GM21717 (cell line): ENCODE results near the gene MYO18B.

Experiments used
- ATAC-seq: cut with Tn5 transposase; IDR thresholded peaks from one replicate; pipeline ENCODE4 v1.9.1; 2021; ENCODE audit warnings: mild to moderate bottlenecking, moderate library complexity; ENCODE audit not compliant: unreplicated experiment

The MYO18B gene

DNA sequence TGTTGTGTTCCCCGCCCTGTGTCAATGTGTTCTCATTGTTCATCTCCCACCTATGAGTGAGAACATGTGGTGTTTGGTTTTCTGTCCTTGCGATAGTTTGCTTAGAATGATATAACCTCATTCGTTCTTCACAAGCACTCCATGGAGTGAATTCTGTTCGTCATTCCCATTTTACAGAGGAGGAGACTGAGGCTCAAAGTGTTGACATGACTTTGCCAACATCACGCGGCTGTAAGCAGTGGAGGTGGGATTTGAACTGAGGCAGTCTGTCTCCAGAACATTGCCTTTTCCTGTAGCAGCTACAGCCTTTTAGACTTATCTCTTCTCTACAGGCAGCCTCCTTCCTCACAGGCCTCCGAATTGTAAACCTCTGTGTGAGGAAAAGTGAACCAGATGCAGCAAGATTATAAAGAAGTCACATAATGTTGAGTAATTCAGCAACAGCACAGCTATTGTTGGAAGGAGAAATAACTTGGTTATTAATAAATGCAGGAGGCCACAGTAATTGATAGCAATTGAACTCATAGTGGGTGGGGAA lies 74.6 kb downstream of the MYO18B start:
- ATAC-seq = no peak

DNA sequence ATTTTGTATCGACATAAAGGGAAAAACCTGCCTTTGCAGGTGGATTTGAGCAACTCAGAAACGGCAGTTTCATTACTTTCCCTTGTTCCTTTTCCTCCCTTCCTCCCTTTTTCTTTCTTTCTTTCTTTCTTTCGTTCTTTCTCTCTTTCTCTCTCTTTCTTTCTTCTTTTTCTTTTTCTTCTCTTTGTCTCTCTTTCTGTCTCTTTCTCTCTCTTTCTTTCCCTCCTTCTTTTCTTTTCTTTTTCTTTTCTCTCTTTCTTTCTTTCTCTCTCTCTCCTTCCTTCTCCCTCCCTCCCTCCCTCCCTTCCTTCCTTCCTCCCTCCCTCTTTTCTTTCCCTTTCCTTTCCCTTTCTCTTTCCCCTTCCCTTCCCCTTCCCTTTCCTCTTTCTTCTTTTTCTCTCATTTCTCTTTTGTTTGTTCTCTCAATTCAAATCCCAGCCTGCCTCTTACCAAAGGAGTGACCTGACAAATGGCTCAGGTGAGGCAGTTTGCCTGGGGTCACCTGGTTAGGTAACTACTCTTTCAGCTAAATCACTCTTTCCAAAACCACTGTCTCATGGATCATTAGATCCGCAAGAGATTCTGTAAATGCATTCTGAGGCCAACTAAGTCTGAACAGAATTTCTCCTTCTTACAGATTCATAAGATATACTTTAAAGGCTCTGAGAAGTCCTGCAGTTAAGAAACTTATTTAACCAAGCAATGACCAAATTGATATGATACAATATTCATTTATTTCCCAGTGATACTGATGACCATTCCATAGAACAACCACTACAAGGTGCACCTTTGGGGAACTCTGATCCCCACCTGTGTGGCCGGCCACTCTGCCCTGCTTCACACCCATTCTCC lies 75.3 kb downstream of the MYO18B start:
- ATAC-seq = no peak

DNA sequence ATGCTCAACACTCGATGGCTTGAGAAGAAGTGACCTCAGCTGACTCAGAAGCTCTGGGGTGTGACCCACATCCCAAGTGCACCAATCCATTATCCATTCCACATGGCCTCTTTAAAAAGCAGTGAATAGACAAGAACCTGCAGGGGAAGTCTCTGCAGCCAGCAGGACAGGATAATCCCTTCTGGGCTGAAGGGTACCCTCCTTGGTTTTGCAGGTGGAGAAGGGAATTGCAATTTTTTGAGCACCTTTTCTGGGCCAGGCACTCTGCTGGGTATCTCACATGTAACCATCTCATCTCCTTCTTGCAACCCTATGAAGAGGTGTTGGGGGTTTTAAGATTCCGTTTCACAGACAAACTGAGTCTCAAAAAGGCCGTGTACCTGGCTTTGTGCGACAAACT lies 76.6 kb downstream of the MYO18B start:
- no peak for ATAC-seq

DNA sequence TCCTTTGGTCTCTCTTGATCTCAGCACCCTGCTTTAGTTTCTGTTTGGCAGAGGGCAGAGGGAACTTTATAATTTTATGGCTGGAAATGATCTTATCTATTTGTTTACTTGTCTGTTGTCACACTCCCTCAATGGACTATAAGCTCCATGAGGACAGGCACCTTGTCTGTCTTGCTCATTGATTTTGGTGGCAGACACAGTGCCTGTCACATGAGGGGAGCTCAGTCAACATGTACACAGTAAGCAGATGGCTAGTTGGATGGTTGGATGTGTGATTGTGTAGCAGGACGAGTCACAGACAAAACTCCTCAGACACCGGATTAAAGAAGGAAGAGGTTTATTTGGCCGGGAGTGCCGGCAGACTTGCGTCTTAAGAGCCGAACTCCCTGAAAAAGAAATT lies 80.4 kb downstream of the MYO18B start:
- ATAC-seq = no peak

DNA sequence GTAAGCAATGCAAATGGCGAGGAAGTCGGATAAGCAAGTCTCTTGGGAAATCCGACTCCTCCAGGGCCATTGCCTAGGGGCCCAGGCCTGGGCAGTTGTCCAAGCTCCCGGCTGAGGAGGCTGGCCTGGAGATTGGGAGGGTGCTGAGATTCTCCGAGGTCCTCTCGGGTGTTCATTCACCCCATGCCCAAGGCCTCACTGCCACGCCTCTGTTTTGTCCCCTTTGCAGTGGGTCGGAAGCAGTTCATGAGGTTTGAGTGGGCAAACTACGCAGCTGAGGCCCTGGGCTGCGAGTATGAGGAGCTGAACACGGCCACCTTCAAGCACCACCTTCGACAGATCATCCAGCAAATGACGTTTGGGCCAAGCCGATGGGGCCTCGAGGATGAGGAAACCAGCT lies 81.3 kb downstream of the MYO18B start:
- no peak for ATAC-seq

DNA sequence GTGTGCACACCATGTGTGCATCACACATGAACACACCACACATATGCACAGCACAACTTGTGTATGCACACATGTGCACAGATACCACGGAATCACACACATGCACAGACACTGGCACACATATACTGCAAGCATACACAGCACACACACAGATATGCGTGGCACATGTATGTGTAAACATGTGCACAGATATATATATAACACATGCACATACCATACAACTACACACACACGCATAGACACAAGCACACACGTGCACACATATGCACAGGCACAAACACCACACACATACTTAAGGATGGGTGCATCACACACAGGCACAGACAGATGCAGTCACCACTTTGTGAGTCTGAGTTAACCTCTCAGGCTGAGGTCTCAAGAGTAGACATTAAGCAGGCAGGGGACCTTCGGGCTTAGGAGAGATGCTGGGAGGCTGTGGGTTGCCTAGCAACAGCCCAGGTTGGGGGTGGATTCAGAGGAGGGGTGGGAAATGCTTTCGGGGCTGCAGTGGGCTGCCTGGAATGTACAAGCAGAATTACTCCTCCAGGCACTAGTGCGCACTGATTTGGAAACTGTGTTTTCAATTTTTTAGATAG lies 82.9 kb downstream of the MYO18B start:
- no peak for ATAC-seq

DNA sequence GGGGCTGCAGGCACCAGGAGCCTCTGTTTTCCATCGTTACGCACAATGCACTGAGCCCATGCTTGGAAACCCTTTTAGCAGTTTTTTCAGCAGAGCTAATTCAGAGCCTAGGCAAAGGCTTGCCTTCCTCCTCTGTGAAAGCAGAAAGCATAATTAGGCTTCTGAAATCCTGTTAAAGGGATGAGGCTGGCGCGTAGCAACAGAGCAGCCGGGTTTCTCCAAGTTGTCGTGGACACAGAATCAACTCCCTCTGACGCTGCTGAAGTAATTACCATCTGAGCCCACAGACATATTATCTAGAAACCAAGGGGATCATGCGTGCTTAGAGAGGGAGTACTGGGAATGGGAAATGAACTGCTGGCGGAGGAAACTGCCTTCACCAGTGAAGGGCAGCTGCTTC lies 85.4 kb downstream of the MYO18B start:
- ATAC-seq = no peak

DNA sequence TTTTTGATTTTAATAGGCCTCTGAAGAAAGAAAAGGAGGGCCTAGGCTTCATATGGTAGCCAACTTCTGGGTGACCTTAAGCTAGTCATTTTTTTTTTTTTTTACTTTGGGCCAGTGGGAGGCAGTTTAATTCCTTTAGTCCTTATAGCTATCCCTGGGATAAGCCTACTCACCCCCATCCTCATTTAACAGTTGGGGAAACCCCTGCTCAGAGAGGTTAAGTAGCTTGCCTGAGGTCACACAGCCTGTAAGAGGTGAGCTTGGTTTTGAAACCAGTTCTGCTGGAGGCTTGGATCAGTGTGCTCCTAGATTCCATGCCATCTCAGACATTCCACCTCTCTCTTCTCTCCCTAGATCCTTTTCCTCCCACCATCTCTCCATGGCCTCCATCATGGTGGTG lies 86.4 kb downstream of the MYO18B start:
- no peak for ATAC-seq

DNA sequence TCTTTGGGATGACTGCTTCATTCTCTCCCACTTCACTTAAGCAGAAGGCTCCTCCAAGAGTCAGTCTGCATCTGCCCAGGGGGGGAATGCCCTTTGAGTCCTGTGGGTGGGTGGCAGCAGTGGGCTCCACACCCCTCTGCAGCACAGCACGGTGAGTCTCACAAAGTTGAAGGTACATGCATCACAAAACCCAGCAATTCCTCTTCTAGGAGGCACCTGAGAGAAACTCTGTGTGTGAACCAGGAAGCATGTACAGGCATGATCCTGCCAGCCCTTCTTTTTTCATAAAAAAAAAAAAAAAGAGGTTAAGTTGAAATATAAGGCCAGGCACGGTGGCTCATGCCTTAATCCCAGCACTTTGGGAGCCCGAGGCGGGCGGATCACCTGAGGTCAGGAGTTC lies 87.2 kb downstream of the MYO18B start:
- no peak for ATAC-seq

DNA sequence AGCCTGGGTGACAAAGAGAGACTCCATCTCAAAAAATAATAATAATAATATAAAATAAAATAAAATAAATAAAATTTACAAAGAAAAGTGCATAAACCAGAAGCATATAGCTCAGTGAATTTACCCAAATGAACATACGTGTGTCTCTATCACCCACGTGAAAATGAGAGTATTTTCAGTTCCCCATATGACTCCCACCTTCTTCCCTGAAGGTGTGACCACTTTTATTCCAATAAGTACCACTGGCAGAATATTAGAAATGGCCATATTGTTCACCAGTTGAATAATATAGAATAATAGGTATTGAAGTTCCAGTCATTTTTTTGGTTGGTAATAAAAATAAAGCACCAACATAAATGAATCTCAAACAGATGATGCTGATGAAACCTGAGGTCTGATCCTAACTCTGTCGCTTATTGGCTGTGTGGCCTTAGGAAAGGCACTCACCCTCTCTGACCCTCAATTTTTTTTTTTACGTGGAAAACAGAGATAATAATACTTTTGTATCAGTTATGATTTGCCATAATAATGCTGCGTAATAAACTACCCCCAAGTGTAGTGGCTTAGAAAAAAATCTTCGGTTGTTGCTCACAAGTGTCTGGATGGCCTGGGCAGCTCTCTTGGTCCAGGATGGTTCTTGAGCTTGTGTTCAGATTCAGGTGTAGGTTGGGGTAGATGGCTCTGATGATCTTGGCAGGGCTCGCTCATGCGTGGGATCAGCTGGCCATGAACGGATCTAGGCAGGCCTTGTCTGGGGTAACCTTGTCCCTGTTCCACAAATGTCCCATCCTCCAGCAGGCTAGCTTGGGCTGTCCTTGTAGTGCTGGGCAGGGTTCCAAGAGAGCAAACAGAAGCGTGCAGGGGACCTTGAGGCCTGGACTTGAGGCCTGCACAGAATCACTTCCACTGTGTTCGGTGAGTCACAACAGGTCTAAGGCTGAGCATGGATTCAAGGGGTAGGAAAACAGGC lies 88.1 kb downstream of the MYO18B start:
- no peak for ATAC-seq

DNA sequence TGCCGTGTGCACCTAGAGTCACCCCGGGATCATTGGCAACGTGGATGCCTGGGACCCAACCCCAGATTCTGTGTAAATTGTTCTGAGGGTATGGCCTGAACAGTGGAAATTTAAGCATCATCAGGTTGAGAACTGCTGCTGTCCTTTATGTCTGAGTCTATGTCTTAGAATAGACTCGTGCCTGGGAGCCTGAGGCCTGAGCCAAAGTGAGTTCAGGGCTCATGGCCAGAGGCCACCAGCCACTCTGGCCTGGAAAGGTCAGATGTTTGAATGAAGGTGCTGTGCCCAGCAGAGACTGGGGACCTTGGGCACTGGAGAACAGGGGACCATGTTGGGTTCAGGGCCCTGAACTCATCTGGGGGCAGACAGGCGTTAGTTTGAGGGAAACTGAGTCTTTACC lies 91.1 kb downstream of the MYO18B start:
- no peak for ATAC-seq

DNA sequence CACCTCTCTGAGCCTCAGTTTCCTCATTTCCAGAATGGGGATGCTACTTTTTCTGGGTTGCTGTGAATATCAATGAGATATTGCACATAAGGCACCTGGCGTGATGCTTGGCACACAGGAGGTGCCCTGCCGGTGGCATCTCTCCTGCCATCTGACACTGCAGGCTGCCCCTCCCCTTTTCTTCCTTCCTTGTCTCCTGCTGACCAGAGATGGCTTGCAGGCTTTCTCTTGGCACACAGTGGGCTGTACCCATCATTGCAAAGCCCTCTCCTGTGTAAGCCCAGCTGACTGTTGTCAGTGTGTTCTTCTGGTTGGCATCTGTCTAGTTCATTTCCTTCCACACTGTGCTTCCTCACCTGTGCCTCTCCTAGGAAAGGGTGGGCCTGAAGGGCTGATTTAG lies 91.7 kb downstream of the MYO18B start:
- ATAC-seq = no peak

DNA sequence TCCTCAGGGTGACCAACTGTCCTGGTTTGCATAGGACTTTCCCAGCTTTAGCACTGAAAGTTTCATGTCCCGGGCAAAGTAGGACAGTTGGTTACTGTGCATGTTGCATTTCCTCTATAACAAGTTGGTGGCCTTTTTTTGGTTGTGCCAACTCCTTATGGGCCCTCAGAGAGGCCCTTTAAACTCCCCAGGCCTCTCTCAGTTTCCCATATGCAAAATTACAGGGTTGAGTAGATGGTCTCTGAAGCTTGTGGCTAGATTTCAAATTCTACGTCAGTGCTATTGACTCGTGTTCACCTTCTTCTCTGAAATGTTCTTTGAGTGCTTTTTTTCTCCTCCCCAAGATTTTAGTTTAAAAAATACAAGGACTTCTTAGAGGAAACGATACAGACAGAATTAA lies 92.5 kb downstream of the MYO18B start:
- no peak for ATAC-seq

DNA sequence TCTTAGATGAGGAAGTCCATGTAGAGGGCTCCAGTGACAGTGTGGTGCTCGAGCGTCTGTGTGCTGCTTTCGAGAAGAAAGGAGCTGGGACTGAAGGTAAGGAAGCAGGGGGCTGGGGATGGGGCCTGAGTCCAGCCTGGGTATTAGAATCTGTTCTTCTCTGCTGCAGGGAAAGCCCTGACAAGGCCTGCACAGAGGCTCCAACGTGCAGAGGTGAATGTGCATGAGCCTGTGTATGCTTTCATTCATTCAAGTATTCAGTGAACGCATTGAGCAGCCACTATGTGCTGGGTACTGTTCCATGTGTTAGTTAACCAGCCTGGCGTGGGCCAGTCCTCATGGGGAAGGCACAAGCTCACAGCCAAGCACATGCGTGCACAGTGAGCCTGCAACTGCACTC lies 93.4 kb downstream of the MYO18B start:
- no peak for ATAC-seq

DNA sequence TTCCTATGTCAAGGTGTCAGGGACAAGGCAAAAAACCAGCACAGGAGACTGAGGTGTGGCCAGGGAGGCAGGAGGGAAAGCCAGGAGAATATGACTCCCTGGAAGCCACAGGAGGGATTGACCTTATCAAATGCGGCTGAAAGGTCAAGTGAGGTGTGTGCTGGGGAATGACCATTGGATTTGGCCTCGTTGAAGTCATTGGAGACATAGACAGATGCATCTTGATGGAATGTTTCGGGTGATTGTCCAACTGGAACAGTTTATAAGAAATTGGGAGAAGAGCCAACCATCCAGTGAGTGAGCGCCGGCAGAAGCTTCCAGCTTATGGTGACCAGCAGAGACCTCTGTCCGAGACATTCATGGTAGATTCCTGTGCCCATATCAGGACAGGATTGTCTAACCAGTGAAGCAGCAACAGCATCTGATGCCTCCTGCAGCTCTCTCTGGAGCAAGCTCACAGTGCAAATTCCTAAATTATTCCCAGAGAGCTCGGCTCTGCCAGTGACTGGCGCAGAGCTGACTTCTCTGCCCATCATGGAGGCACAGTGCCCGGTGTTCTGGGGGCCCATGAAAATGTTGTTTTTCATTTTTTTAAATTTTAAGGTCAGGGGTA lies 95.4 kb downstream of the MYO18B start:
- no peak for ATAC-seq

DNA sequence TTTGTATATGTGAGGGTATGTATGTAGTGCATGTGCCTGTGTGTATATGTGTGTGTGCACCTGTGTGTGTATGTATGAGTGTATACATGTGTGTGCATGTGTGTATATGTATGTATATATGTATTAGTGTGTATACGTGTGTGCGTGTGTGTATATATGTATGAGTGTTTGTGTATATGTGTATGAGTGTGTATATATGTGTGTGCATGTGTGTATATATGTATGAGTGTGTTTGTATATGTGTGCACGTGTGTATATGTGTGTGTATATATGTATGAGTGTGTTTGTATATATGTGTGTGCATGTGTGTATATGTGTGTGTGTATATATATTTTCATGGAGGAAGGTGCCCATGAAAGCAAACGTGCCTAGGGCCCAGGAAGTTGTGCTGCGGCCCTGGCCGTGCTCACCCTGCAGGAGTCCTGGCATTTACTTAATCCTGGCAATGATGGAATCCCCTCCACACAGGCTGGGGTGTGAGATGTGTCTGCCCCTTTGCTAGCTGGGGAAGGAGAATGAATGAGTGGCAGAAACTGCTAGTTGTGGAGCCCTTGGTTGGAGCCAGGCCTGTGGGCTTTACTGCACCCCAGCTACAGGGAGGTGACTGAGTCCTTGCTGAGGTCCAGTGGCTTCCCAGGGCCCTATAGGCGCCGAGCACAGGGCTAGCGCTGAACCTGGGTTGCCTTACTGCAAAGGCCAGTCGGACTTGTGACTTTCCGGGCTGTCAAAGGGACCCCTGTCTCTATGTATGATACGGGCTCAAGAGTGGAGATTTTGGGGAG lies 97.2 kb downstream of the MYO18B start:
- no peak for ATAC-seq

DNA sequence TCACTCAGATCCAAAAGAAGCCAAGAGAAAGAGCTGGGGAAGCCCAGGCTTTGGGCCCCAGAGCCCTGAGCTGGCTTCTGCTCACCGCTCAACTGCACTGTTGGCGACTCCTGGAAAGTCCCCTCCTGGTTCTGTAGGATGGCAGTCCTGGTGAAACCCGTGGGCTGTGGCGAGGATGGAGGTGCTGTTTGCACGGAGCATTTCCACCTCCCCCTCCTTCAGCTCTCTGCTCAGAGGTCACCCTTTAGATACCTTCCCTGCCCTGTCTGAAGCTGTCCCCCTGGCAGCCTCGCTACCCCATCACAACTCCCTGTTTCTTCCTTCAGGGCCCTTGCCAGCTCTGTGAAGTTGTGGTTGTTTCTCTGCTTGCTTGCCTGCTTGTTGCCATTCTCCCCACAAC lies 97.8 kb downstream of the MYO18B start:
- no peak for ATAC-seq

DNA sequence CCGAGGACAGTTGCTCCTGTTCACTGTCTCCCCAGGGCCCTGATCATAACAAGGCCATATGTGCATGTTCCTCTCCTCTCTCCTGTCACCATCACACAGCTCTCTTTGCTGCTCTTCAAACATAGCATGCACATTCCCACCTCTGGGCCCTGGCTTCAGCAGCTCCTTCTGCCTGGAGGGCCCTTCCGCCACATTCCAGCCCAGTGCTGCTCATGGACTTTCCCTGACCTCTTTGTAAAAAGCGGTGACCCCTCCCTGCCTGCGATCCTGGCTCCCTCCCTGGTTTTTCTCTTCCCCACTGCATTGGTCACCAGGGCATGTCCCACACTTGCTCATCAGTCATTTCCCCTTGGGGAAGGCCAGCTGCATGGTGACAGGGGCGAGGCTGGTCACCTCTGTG lies 98.2 kb downstream of the MYO18B start:
- ATAC-seq = no peak

DNA sequence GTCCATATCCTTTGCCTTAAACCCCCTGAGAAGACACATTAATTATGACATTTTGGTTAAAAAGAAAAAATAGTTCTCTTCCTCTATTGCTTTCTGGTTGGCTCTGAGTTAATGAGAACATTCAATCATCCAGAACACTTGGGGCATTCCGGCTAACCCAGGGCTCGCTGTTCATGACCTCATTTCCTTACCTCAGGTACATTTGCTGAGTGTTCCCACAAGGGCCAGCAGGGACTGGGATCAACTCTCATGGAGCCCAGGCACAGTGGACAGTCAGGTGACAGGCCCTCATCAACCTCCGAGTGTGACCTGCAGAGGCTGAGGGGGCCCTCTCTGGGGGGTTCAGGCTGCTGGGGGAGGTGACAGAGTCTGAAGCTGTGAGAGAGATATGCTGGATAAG lies 98.9 kb downstream of the MYO18B start:
- ATAC-seq = no peak

DNA sequence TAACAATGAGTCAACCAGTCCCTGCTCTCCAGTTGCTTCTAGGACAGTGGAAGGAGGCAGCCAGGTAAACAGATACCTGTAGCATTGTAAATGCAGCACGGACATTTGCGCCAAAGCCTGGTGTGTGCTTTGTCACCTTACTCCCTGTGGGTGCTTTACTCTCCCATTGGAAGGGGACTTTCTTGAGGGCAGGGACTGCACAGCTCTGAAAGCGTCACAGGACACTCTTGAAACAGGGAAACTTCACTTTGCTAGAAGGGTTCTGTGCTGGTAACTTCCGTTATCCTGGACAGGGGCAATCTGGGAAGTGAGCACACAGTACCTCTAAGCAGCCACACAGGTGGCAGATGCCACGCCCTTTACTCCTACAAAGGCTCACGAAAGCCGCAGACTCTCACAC lies 99.8 kb downstream of the MYO18B start:
- ATAC-seq = no peak
